ENCODE measurements around the gene IGSF22. TPM values are rescaled to one million over a fixed set of nuclear protein-coding genes. Genes with fewer than 3 reads are reported as not detected.

IGSF22 gene
- total RNA-seq, 4 donors from 2014 or later: 0.13 TPM; not detected in 3

DNA sequence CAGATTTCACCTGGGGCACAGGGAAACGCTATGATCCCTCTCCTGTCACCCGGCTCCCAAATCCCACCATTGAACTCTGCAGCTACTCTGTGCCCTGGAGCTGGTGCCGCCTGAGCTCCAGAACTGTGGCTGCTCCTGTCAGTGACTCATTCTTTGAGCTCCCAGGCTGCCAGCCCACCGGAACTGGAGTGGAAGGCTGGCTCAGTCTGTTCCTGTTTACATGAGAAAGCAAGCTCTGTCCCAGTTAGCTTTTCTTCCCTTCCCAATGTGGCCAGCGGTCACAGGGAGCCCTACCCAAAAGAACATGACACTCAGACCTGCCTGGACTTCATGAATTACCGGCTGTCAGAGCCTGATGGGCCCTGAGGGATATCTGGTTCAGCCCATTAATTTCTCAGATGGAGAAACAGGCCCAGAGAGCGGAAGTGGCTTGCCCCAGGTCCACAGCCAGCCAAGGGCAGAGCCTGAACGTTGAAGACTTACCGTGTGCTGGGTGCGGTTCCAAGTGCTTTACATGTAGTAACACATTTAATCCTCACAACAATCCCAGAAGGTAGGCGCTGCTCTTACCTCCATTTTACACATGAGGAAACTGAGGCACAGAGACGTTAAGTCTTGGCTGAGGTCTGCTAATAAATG lies 23.8 kb upstream of the IGSF22 start:
- Histone ChIP-seq H3K4me3 (no peak overlapping the region), H3K36me3 (no peaks in the 10 kb centered on the region), H3K9me3 (no peaks in the 10 kb centered on the region), H3K4me1 (no peaks in the 10 kb centered on the region), H3K27me3 (no peaks in the 10 kb centered on the region), H3K27ac (no peak overlapping the region)
- ATAC-seq: no peak
- WGBS, 2 donors (ENCODE audit: low coverage in 1 of 2): 50 to 83% methylated on average over 1 to 7 of the region's 12 CpGs
- no peak for TF ChIP-seq POLR2A (IDR thresholded peaks at IDR 0.05)
- no peak for TF ChIP-seq EP300 (IDR thresholded peaks at IDR 0.05)
- TF ChIP-seq, protein P1, sequence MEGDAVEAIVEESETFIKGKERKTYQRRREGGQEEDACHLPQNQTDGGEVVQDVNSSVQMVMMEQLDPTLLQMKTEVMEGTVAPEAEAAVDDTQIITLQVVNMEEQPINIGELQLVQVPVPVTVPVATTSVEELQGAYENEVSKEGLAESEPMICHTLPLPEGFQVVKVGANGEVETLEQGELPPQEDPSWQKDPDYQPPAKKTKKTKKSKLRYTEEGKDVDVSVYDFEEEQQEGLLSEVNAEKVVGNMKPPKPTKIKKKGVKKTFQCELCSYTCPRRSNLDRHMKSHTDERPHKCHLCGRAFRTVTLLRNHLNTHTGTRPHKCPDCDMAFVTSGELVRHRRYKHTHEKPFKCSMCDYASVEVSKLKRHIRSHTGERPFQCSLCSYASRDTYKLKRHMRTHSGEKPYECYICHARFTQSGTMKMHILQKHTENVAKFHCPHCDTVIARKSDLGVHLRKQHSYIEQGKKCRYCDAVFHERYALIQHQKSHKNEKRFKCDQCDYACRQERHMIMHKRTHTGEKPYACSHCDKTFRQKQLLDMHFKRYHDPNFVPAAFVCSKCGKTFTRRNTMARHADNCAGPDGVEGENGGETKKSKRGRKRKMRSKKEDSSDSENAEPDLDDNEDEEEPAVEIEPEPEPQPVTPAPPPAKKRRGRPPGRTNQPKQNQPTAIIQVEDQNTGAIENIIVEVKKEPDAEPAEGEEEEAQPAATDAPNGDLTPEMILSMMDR (IDR thresholded peaks at IDR 0.05): no peak
- TF ChIP-seq POLR2AphosphoS5 (IDR thresholded peaks at IDR 0.05): no peak

DNA sequence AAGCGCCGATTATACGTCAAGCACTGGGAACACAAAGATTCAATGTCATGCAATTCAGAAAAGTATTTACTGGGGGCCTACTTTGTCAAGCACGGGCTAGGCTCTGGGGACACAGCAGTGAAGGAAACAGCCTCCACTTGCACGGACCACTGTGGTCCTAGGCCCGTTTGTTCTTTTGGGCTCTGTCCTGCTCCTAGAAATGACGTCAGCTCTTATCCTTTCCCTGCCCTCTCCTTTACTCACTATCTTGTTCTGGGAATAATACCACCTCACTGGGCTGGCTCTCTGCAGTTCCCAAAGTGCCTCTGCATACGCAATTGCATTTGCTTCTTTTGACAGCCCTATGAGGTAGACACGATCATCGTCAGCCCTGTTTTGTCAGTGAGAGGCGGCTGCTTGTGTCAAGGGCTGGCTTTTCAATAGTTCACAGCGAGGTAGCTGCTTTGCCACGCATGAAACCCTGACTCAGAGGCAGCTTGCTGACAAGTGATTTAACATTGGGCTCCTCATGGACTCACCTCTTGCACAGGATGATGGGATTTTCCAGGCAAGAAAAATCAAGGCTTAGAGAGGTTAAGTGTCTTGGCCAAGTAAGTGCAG lies 22.9 kb upstream of the IGSF22 start:
- 52 to 81% methylated on average over 5 to 6 of the region's 13 CpGs for WGBS, 2 donors (ENCODE audit: low coverage in 1 of 2)
- Histone ChIP-seq H3K36me3 (no peaks in the 10 kb centered on the region), H3K4me1 (no peaks in the 10 kb centered on the region), H3K27ac (no peak overlapping the region), H3K27me3 (no peaks in the 10 kb centered on the region), H3K9me3 (no peaks in the 10 kb centered on the region), H3K4me3 (no peak overlapping the region)
- TF ChIP-seq, protein P1 (IDR thresholded peaks at IDR 0.05): no peak
- TF ChIP-seq POLR2AphosphoS5 (IDR thresholded peaks at IDR 0.05) (no peak), POLR2A (IDR thresholded peaks at IDR 0.05) (no peak), EP300 (IDR thresholded peaks at IDR 0.05) (no peak)
- ATAC-seq: no peak

DNA sequence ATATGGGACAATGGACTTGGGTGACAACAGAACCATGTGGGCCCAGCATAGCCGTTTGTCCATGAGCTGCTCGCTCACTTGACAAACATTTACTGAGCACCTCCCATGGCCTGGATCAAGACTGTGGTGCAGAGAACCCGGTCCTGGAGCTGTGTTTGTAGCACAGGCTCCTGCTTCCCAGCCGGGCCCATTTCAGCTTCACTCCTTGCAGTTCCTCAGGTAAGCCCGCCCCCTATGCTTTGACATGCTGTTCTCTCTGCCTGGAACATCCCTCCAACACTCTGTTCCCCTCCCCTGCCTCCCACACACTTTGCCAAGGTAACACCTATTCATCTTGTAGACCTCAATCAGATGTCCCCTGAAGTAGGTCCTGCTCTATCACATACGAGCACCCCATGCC lies 19.3 kb upstream of the IGSF22 start:
- H3K9me3 ChIP-seq: no peaks in the 10 kb centered on the region
- H3K27ac ChIP-seq: no peak overlapping the region
- WGBS, 2 donors (ENCODE audit: low coverage in 1 of 2): 63 to 78% methylated on average over 6 of the region's 6 CpGs
- no peaks in the 10 kb centered on the region for H3K27me3 ChIP-seq
- H3K4me3 ChIP-seq: no peak overlapping the region
- no peaks in the 10 kb centered on the region for H3K4me1 ChIP-seq
- TF ChIP-seq POLR2A (IDR thresholded peaks at IDR 0.05): no peak
- no peak for TF ChIP-seq EP300 (IDR thresholded peaks at IDR 0.05)
- no peaks in the 10 kb centered on the region for H3K36me3 ChIP-seq
- ATAC-seq: no peak

DNA sequence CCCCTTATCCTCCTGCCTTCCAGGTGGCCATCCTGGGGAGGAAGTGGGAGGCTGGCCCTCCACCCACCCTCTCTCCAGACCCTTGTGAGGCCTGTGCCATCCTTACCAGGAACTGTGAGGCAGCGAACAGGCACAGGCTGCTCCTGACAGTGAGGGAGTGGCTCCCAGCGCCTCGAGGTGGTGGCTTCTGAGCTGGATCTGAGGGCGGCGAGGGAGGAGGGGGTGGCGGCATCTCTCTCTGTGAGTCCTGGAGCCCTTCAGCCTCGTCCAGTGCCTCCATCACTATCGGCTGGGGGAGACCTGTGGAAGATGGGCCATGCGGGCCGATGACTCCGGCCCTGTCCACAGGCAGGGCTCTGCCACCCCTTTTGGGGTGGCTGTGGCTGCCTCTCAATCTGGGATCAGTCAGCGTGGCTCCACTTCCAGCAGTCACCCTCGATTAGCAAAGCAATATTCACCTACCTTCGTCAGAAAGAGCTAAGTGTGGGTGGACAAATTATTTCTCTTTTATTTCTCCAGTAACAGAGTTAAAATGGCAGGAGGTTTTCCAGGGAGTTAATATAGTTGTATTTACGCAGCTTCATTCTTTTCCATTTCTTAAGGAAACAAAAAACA lies 18.0 kb upstream of the IGSF22 start:
- Histone ChIP-seq H3K9me3 (no peaks in the 10 kb centered on the region), H3K27me3 (no peaks in the 10 kb centered on the region), H3K4me1 (no peaks in the 10 kb centered on the region), H3K27ac (no peak overlapping the region), H3K4me3 (no peak overlapping the region), H3K36me3 (no peaks in the 10 kb centered on the region)
- 80 to 89% methylated on average over 2 to 5 of the region's 15 CpGs for WGBS, 2 donors (ENCODE audit: low coverage in 1 of 2)
- no peak for ATAC-seq
- TF ChIP-seq, protein P1 (IDR thresholded peaks at IDR 0.05): no peak
- TF ChIP-seq EP300 (IDR thresholded peaks at IDR 0.05): no peak

DNA sequence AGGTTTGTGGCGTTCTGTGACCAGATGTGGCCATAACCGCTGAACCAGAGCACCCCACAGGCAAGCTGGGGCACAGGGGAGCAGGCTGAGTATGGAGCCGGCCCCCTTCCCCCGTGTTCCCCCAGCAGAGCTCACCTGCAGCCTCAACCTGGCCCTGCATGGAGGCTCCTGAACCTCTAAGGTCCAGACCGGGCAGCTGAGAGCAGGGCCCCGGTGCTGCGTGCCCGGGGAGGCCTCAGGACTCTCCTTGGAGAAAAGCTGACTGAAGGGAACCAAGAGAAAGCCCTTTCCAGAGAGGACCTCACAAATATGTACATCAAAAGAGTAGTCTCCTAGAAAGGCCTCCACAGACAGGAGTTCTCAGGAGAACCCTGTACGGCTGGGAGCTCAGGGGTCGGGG lies 17.4 kb upstream of the IGSF22 start:
- H3K27ac ChIP-seq: no peak overlapping the region
- H3K9me3 ChIP-seq: no peaks in the 10 kb centered on the region
- no peaks in the 10 kb centered on the region for H3K36me3 ChIP-seq
- H3K4me1 ChIP-seq: no peaks in the 10 kb centered on the region
- no peak for ATAC-seq
- WGBS, 2 donors (ENCODE audit: low coverage in 1 of 2): 80 to 100% methylated on average over 1 to 2 of the region's 10 CpGs
- no peaks in the 10 kb centered on the region for H3K27me3 ChIP-seq
- TF ChIP-seq POLR2AphosphoS5 (IDR thresholded peaks at IDR 0.05): no peak
- no peak for TF ChIP-seq POLR2A (IDR thresholded peaks at IDR 0.05)
- TF ChIP-seq, protein P1 (IDR thresholded peaks at IDR 0.05): no peak
- no peak for TF ChIP-seq EP300 (IDR thresholded peaks at IDR 0.05)
- no peak overlapping the region for H3K4me3 ChIP-seq

All from gastroesophageal sphincter (tissue), 4 donors.